HFFc6 (cell line): ENCODE measurements around the gene SEC22C. TPM values are rescaled to one million over a fixed set of nuclear protein-coding genes. Genes with fewer than 3 reads are reported as not detected.

Experiments used
- DNase-seq: peaks from one replicate; pipeline ENCODE4 v3.0.0-alpha.2; 2018
- H3K27ac Mint-ChIP-seq: 2 replicates; pipeline ENCODE4 v1.8.0; 2020; ENCODE audit warnings: mild to moderate bottlenecking, mixed read lengths
- H3K27me3 Mint-ChIP-seq: 2 replicates; pipeline ENCODE4 v1.8.0; 2021; ENCODE audit warnings: mild to moderate bottlenecking, moderate library complexity, mixed read lengths; ENCODE audit not compliant: insufficient read depth
- H3K36me3 Mint-ChIP-seq: 2 replicates; pipeline ENCODE4 v1.8.0; 2021; ENCODE audit warnings: low read depth, mixed read lengths
- H3K4me1 Mint-ChIP-seq: 2 replicates; pipeline ENCODE4 v1.8.0; 2020; ENCODE audit warnings: low read depth, mixed read lengths
- H3K4me3 Mint-ChIP-seq: 2 replicates; pipeline ENCODE4 v1.8.0; 2020; ENCODE audit warnings: mild to moderate bottlenecking, moderate library complexity, mixed read lengths
- H3K9me3 Mint-ChIP-seq: 2 replicates; pipeline ENCODE4 v1.8.0; 2020; ENCODE audit warnings: mild to moderate bottlenecking, mixed read lengths
- total RNA-seq, 6 experiments: library from RNA; stranded (reverse); fragmentation: NEBNext Ultra II Directional; extraction: Animal tissue kit (Norgen Biotek cat#: 25700); gene quantifications; 2 replicates in 1 of 6; 3 replicates in 5 of 6; pipeline ENCODE4 v1.2.3, GENCODE V29; 2021
- TF ChIP-seq, protein P1 (sequence below): fragments of 200-600 bp; sonication (generic); IDR thresholded peaks from 2 replicates; pipeline ENCODE4 v1.5.0; 2021; ENCODE audit warnings: antibody characterized with exemption, mild to moderate bottlenecking

SEC22C gene
- total RNA-seq, 6 experiments from 2014 or later = 40.7 to 51.2 (median 48.6) TPM

DNA sequence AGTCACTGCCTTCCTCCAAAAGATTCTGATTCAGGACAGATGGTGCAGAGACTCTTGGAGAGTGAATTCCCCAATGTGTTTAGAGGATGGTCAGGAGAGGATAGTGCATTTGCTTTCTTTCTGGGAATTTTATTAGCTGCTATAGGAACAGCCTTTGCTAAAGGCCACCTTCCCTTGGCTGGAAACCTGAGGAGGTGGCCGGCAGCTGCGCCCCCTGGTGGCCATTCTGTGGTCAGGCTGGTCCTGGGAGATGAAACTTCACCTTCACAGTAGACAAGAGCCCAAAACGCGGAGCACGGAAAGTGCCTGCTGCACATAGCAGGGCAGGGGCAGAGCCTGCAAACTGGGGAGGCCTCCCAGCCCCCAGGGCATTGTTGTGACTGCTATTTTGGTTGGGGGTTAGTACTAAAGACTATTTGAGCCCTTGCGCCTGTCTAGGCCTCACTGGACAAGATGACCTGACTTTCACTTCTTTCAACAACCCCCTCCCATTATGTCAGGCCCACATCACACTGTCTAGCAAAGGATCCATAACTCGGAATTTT is 34.3 kb downstream of the SEC22C start:
- Mint-ChIP-seq H3K4me1 (no peaks in the 10 kb centered on the region), H3K36me3 (peaks cover 8% of the 10 kb centered on the region; the same call in 1 of the 2 replicates), H3K9me3 (no peaks in the 10 kb centered on the region), H3K4me3 (no peak overlapping the region), H3K27me3 (peaks cover 5% of the 10 kb centered on the region), H3K27ac (no peak overlapping the region)
- TF ChIP-seq, protein P1, sequence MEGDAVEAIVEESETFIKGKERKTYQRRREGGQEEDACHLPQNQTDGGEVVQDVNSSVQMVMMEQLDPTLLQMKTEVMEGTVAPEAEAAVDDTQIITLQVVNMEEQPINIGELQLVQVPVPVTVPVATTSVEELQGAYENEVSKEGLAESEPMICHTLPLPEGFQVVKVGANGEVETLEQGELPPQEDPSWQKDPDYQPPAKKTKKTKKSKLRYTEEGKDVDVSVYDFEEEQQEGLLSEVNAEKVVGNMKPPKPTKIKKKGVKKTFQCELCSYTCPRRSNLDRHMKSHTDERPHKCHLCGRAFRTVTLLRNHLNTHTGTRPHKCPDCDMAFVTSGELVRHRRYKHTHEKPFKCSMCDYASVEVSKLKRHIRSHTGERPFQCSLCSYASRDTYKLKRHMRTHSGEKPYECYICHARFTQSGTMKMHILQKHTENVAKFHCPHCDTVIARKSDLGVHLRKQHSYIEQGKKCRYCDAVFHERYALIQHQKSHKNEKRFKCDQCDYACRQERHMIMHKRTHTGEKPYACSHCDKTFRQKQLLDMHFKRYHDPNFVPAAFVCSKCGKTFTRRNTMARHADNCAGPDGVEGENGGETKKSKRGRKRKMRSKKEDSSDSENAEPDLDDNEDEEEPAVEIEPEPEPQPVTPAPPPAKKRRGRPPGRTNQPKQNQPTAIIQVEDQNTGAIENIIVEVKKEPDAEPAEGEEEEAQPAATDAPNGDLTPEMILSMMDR = peak; percentile 99
- DNase-seq = peak; percentile 33

DNA sequence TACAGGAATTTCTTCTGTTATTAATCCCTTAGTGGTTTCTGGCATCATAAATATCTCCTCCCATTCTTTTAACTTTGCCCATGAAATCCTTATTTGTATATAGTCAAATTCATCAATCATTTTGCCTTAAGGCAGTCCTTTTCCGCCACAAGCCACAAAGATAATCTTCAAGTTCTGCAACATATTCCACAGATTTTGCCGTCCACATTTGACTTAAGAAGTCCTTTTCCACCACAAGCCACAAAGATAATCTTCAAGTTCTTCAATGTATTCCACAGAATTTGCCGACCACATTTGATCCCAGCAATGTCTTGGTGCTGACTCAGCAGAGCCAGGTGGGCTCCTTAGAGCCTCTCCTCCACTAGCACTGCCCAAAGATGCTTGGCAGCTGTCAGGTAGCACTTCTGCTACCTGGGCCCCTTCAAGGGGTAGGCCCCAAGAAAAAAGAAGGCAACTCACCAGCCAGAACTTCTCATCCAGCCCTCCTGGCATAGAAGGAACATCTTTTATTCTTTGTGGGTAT is 35.0 kb downstream of the SEC22C start:
- Mint-ChIP-seq H3K27me3 (peaks cover 7% of the 10 kb centered on the region), H3K9me3 (no peaks in the 10 kb centered on the region), H3K36me3 (peaks cover 5% of the 10 kb centered on the region; the same call in 1 of the 2 replicates), H3K27ac (no peak overlapping the region), H3K4me3 (no peak overlapping the region), H3K4me1 (no peaks in the 10 kb centered on the region)
- no peak for DNase-seq
- TF ChIP-seq, protein P1 = no peak

DNA sequence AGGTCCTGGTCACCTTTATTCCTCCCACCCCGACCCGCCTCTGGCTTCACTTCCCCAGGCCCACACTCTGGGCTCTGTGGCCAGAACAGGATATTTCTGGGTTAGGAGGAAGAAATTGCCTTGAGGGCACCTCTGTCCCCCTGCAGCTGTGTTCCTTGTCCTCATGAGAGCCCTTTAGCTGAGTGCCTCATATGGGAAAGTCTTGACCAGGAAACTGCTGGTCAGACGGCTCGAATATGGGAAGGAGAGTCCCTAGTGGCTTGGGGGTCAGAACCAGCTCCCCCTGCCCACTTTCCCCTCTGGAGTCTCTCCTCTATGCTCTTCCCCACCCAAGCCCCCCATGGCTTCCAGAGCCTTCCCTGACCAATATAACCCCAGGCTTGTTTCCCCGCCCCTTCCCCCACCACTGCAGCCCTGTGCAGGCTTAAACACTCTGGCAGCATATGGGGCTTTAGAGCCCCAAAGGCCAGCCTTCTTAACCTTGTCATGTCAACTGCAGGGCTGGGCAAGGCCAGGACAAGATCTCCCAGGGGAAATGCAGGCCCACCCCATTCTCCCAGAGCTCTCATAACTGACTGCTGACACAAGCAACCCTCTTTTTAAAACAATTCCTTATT is 36.4 kb downstream of the SEC22C start:
- Mint-ChIP-seq H3K4me1 (no peaks in the 10 kb centered on the region), H3K27me3 (peaks cover 7% of the 10 kb centered on the region), H3K36me3 (no peaks in the 10 kb centered on the region), H3K4me3 (no peak overlapping the region), H3K27ac (no peak overlapping the region), H3K9me3 (no peaks in the 10 kb centered on the region)
- no peak for DNase-seq
- TF ChIP-seq, protein P1 = no peak; the same call in 1 of the 2 replicates

DNA sequence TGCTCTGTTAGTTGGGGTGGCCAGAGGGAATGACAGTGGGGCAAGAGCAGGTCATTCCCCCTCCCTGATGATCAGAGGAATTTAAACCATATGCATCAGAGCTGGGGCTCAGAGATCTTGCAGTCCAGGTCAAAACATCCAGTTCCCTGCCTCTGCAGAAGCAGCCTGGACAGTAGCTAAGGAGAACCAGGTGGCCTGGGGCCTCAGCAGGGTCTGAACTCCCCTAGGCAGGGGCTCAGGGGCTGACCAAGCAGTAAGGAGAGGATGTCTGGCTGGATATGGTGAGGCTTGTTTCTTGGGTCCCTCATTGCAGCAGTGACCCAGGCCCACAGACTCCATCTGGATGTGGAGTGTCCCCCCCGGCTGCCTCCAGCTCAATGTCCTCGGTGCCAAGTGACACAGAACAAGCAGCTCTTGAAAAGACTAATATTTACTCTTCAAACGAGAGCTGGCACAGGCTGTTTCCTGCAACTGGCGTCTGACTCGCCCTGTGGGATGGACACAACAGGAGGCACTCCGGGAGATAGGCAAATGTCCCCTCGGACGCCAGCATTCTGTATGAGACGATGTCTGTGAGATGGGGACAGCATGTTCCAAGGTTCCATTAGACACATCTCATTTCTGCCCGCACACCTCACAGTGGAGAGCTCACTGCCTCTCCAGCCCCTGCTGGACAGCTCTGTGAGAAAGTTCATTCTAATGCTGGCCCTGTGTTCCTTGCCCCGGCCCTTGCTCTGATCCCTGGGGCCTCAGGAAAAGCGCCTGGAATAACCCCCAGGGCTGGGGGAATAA is 37.1 kb downstream of the SEC22C start:
- Mint-ChIP-seq H3K4me1 (no peaks in the 10 kb centered on the region), H3K4me3 (no peak overlapping the region), H3K9me3 (no peaks in the 10 kb centered on the region), H3K27me3 (peaks cover 7% of the 10 kb centered on the region), H3K36me3 (no peaks in the 10 kb centered on the region), H3K27ac (no peak overlapping the region)
- no peak for DNase-seq
- TF ChIP-seq, protein P1 = peak; percentile 37

DNA sequence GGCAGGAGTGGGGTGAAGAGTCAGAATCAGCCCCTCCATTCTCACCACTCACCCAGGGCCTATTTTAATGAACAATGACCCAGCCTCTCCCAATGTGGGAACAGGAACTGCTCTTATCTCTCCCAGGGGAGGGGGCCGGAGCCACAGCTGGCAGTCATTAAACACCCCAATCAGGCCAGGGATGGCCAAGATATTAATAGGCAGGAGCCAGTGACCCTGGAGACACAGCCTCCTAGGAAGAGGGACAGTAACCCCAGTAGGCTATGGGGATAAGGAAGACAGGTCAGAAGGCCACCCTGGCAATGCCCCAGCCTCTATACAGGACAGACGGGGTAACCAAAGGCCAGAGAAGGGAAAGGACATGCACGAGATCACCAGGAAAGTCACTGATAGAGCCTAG is 40.7 kb downstream of the SEC22C start:
- no peak for DNase-seq
- Mint-ChIP-seq H3K36me3 (no peaks in the 10 kb centered on the region), H3K27ac (no peak overlapping the region), H3K9me3 (no peaks in the 10 kb centered on the region), H3K4me1 (no peaks in the 10 kb centered on the region), H3K4me3 (no peak overlapping the region), H3K27me3 (peaks cover 17% of the 10 kb centered on the region)
- TF ChIP-seq, protein P1 = no peak
